Lower leg skin (tissue), 3 donors: ENCODE data around the gene NOVA1.

Experiments used
- POLR2A ChIP-seq, 2 donors: fragments of 450-650 bp; IDR thresholded peaks; one replicate each; pipeline ENCODE4 v1.6.1; 2016 to 2017; ENCODE audit warnings: antibody characterized with exemption in 2 of 2, mild to moderate bottlenecking in 1 of 2, moderate library complexity in 1 of 2
- TF ChIP-seq, protein P1 (sequence below), 3 donors: fragments of 450-650 bp; IDR thresholded peaks; one replicate each; pipeline ENCODE4 v1.5.1; 2016; ENCODE audit warnings: antibody characterized with exemption in 3 of 3, mild to moderate bottlenecking in 3 of 3, moderate library complexity in 2 of 3

DNA sequence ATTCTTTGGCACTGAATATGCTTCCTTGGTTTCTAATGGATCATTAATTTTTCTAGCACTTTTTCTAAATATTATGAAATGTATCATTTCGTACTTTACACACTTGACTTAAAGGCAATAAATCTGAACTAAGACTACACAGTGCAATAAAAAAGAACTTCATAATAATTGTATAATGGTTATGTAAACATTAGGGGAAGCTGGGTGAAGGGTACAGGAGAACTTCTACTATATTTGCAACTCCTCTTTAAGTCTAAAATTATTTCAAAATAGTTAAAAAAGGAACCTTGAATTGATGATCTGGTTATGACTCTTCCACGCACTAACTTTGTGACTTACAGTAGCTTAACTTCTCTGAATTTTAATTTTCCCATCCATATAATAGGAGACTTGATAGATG is 5.1 kb upstream of the NOVA1 start:
- no peak for TF ChIP-seq POLR2A (IDR thresholded peaks at IDR 0.05)
- TF ChIP-seq, protein P1, sequence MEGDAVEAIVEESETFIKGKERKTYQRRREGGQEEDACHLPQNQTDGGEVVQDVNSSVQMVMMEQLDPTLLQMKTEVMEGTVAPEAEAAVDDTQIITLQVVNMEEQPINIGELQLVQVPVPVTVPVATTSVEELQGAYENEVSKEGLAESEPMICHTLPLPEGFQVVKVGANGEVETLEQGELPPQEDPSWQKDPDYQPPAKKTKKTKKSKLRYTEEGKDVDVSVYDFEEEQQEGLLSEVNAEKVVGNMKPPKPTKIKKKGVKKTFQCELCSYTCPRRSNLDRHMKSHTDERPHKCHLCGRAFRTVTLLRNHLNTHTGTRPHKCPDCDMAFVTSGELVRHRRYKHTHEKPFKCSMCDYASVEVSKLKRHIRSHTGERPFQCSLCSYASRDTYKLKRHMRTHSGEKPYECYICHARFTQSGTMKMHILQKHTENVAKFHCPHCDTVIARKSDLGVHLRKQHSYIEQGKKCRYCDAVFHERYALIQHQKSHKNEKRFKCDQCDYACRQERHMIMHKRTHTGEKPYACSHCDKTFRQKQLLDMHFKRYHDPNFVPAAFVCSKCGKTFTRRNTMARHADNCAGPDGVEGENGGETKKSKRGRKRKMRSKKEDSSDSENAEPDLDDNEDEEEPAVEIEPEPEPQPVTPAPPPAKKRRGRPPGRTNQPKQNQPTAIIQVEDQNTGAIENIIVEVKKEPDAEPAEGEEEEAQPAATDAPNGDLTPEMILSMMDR (IDR thresholded peaks at IDR 0.05), result no peak
